ENCODE results near the gene OLFM3. TPM values are rescaled to one million over a fixed set of nuclear protein-coding genes. Genes with fewer than 3 reads are reported as not detected.

Gene OLFM3
- total RNA-seq, 4 donors from 2014 or later, result 1.2 TPM; not detected in 3

DNA sequence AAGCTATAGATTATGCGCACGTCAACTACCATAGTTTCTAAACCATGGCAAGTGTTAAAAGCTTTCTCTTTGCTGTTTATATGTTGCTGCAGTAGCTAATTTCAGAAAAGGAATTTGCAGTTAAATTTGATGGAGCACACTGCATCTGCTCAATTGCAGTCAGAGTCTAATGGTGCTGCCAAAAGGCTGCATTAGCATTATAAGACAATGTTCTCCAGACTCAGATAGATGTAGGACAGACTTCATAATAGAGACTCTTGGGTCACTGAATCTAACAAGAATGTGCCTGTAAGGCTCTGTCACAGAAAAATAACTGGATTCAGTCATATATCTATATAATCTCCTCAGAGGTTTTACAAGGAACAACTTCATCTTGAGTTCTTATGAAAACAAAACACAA, 198.3 kb downstream of the OLFM3 start:
- H3K27me3 ChIP-seq, result no peaks in the 10 kb centered on the region
- H3K9me3 ChIP-seq, result no peaks in the 10 kb centered on the region
- TF ChIP-seq, protein P1, sequence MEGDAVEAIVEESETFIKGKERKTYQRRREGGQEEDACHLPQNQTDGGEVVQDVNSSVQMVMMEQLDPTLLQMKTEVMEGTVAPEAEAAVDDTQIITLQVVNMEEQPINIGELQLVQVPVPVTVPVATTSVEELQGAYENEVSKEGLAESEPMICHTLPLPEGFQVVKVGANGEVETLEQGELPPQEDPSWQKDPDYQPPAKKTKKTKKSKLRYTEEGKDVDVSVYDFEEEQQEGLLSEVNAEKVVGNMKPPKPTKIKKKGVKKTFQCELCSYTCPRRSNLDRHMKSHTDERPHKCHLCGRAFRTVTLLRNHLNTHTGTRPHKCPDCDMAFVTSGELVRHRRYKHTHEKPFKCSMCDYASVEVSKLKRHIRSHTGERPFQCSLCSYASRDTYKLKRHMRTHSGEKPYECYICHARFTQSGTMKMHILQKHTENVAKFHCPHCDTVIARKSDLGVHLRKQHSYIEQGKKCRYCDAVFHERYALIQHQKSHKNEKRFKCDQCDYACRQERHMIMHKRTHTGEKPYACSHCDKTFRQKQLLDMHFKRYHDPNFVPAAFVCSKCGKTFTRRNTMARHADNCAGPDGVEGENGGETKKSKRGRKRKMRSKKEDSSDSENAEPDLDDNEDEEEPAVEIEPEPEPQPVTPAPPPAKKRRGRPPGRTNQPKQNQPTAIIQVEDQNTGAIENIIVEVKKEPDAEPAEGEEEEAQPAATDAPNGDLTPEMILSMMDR (IDR thresholded peaks at IDR 0.05), result no peak
- TF ChIP-seq POLR2A (IDR thresholded peaks at IDR 0.05), result no peak
- DNase-seq, result no peak
- H3K4me1 ChIP-seq, result no peaks in the 10 kb centered on the region
- H3K36me3 ChIP-seq, result no peaks in the 10 kb centered on the region
- H3K27ac ChIP-seq, result no peak overlapping the region
- H3K4me3 ChIP-seq, result no peak overlapping the region
- intact Hi-C loops (cut with DNase I; ENCODE audit: low total_unique reads), result no loop called here

DNA sequence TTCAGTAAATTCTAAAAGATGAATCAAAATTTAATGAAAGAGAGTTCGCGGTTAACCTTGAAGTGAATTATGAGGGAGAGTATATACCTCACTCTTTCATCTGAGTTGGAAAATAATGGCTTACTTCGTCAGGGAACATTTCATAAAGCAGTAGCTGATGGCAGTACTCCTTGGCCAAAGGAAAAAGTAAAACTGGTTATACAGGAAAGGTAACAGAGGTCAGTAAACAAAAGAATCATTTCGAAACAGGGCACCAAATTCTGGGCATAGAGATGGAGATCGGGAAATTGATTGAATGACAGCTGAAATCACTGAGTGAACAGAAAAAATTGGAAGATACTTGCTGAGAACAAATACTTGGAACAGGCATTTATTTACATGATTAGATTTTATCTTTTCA, 199.0 kb downstream of the OLFM3 start:
- H3K9me3 ChIP-seq, result no peaks in the 10 kb centered on the region
- intact Hi-C loops (cut with DNase I; ENCODE audit: low total_unique reads), result no loop called here
- no peaks in the 10 kb centered on the region for H3K27me3 ChIP-seq

DNA sequence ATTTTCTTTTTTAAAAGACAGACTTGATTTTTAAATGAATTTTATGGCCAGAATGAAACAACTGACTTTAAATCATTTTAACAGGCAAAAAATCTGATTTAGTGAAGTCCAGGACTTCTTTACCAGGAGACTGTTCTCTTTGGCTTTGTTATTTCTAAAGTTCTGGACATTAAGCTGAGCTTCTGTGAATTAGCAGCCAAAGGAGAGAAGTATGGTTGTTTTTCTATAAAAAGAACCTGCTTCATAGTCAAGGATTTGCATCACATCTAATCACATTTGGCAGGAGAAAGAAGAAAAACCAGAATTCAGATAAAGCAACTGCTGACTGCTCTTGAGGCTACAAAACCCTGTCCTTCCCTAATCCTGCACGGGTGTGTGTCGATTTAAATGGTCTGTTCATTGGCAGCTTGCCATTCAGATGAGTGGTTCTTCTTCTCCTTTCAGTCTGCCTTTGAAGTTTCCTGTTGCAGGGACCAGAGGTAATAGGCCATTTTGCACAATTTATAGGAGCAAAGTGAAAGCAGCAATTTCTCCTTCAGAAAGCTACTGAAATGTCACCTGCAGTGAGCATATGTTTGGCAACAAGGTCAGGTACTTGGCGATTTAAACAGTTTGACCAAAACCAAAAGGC, 215.4 kb downstream of the OLFM3 start:
- Histone ChIP-seq H3K9me3 (no peaks in the 10 kb centered on the region), H3K4me1 (no peaks in the 10 kb centered on the region), H3K27me3 (no peaks in the 10 kb centered on the region), H3K4me3 (no peak overlapping the region), H3K27ac (no peak overlapping the region), H3K36me3 (no peaks in the 10 kb centered on the region)
- no peak for TF ChIP-seq POLR2A (IDR thresholded peaks at IDR 0.05)
- TF ChIP-seq, protein P1 (IDR thresholded peaks at IDR 0.05), result no peak
- intact Hi-C loops (cut with DNase I; ENCODE audit: low total_unique reads), result no loop called here
- no peak for DNase-seq

More for the DNA sequence above, 199.0 kb downstream of the OLFM3 start:
- H3K27ac ChIP-seq, result no peak overlapping the region
- H3K36me3 ChIP-seq, result no peaks in the 10 kb centered on the region
- no peak for DNase-seq
- no peak for TF ChIP-seq POLR2A (IDR thresholded peaks at IDR 0.05)
- TF ChIP-seq, protein P1 (IDR thresholded peaks at IDR 0.05), result no peak
- H3K4me1 ChIP-seq, result no peaks in the 10 kb centered on the region
- no peak overlapping the region for H3K4me3 ChIP-seq

DNA sequence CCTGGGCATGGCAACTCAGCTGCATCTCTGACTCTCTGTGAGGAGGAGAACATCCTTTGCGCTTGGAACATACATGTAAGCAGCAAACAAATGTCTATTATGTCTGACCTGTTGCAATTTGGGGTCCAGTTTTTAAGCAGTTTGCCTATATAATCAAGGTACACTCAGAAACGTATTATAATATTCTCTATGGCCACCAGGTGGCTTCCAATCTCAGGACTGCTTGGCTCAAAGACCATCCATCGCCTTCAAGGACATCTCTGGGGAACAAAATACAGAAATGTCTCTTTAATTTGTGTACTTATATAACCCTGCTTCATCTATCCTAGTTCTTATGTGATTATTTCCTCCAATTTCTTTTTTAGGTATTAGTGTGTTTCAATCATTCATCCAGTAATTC, 227.2 kb downstream of the OLFM3 start:
- H3K4me3 ChIP-seq, result no peak overlapping the region
- no peaks in the 10 kb centered on the region for H3K4me1 ChIP-seq
- DNase-seq, result no peak

DNA sequence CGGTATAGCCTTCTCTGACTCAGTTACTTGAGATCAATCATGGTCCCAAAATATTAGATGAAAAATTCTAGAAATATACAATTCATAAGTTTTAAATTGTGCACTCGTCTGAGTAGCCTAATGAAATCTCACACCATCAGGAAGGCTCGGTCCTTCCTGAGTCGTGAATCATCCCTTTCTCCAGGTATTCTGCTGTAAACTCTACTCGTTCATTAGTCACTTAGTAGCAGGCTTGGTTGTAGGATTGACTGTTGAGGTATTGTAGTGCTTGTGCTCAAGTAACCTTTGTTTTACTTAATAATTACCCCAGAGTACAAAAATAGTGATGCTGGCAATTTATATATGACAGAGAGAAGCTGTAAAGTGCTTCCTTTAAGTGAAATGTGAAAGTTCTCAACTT, 238.7 kb downstream of the OLFM3 start:
- no peak for DNase-seq
- Histone ChIP-seq H3K4me3 (no peak overlapping the region), H3K36me3 (no peaks in the 10 kb centered on the region), H3K27me3 (no peaks in the 10 kb centered on the region), H3K9me3 (no peaks in the 10 kb centered on the region), H3K4me1 (no peaks in the 10 kb centered on the region), H3K27ac (no peak overlapping the region)
- TF ChIP-seq, protein P1 (IDR thresholded peaks at IDR 0.05), result no peak
- intact Hi-C loops (cut with DNase I; ENCODE audit: low total_unique reads), result no loop called here

More for the DNA sequence above, 227.2 kb downstream of the OLFM3 start:
- H3K27me3 ChIP-seq, result no peaks in the 10 kb centered on the region
- intact Hi-C loops (cut with DNase I; ENCODE audit: low total_unique reads), result no loop called here
- H3K9me3 ChIP-seq, result no peaks in the 10 kb centered on the region
- no peak for TF ChIP-seq POLR2A (IDR thresholded peaks at IDR 0.05)
- TF ChIP-seq, protein P1 (IDR thresholded peaks at IDR 0.05), result no peak
- no peaks in the 10 kb centered on the region for H3K36me3 ChIP-seq
- H3K27ac ChIP-seq, result no peak overlapping the region

Measured in uterus (tissue), 4 donors.